Measurements from ENCODE around the gene RAPGEF3. TPM values are rescaled to one million over a fixed set of nuclear protein-coding genes. Genes with fewer than 3 reads are reported as not detected.
A peak's percentile ranks its signal among the peaks of the same experiment; 100 is the strongest.

RAPGEF3 gene
- total and polyA plus RNA-seq, 4 donors, result 8.3 to 40.4 (median 18.9) TPM

DNA sequence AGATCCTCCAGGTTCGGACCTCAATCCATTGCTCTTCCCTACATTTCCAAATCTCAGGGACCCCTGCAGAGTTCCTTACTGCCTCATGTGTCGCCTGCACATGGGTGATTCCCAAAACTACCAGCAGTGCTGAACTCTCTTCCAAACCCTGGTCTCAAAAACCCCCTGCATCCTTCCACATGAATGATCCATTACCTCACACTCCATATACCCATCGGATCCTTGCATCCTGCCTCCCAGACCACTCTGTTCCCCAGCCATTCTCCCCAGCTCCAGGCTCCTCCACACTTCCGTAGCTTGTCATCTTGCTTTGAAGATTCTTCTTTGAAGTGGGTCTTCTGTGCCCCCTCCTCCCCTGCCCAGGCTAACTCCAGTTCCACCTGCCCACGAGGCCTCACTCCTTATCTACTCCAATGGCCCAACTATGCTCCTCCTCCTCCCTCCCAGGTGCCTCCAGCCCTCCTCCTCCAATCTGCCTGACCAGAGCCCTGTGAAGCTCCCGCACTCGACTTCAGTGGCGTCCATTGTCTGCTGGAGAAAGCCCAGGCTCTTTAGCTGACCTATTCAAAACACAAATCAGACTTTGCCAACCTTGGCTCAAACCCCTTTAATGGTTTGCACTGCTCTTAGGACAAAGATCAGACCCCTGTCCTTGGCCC, 13.8 kb downstream of the RAPGEF3 start:
- no peaks in the 10 kb centered on the region for H3K9me3 ChIP-seq (ENCODE audit: control insufficient read depth in 4 of 4, insufficient read depth in 3 of 4, low read length in 3 of 4)
- no peak overlapping the region for H3K27ac ChIP-seq (ENCODE audit: low read depth in 1 of 2, low read length in 1 of 2)
- no peak overlapping the region for H3K4me3 ChIP-seq
- H3K27me3 ChIP-seq (ENCODE audit: control insufficient read depth in 3 of 3, insufficient read depth in 3 of 3, low read length in 2 of 3), result no peaks in the 10 kb centered on the region
- H3K4me1 ChIP-seq (ENCODE audit: control insufficient read depth in 5 of 5, insufficient read depth in 5 of 5, low read length in 5 of 5), result peaks cover 0 to 27% (median 9%) of the 10 kb centered on the region in 5 donors
- H3K9ac ChIP-seq (ENCODE audit: insufficient read depth in 1 of 2, low read length in 2 of 2), result no peak overlapping the region
- DNase-seq (no peak), ATAC-seq (ENCODE audit: insufficient read depth, low FRiP score) (no peak)
- TF ChIP-seq, protein P1, sequence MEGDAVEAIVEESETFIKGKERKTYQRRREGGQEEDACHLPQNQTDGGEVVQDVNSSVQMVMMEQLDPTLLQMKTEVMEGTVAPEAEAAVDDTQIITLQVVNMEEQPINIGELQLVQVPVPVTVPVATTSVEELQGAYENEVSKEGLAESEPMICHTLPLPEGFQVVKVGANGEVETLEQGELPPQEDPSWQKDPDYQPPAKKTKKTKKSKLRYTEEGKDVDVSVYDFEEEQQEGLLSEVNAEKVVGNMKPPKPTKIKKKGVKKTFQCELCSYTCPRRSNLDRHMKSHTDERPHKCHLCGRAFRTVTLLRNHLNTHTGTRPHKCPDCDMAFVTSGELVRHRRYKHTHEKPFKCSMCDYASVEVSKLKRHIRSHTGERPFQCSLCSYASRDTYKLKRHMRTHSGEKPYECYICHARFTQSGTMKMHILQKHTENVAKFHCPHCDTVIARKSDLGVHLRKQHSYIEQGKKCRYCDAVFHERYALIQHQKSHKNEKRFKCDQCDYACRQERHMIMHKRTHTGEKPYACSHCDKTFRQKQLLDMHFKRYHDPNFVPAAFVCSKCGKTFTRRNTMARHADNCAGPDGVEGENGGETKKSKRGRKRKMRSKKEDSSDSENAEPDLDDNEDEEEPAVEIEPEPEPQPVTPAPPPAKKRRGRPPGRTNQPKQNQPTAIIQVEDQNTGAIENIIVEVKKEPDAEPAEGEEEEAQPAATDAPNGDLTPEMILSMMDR (IDR thresholded peaks at IDR 0.05; ENCODE audit: control extremely low read depth, extremely low read depth), result no peak
- H3K36me3 ChIP-seq (ENCODE audit: control insufficient read depth in 4 of 4, insufficient read depth in 4 of 4, low read length in 4 of 4), result peaks cover 0 to 13% (median 0%) of the 10 kb centered on the region in 4 donors
- 81 to 85% methylated on average over 8 of the region's 8 CpGs for WGBS, 2 donors

DNA sequence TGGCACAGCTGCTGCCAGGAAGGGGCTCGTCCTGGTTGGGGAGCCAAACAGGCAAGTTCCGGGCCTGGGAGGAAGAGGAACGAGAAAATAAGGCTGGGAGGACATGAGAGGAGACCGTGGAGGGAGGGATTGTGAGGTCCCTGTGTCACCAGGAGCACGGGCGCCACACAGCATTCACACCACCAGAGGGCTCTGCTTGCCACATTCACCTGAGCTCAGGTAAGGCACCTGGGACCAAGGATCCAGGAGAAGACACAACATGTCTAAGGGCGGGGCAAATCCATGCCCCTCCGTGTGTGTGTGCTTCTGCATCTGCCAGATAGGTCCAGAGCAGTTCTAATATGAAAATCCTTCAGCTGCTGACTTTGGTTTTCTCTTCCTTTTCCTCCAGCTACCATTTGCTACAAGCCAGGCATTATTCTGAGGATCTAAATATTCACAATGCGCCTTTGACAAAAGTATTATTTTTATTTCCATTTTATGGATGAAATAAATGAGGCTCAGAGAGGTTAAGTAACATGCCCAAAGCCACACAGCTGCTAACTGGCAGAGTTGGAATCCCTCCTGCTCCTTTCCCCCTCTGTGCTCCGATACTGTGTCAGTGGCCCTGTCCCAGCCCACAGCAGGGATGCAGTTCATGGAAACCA, 14.6 kb downstream of the RAPGEF3 start:
- no peak overlapping the region for H3K4me3 ChIP-seq
- peak; percentile 47 for ATAC-seq (ENCODE audit: insufficient read depth, low FRiP score)
- no peaks in the 10 kb centered on the region for H3K27me3 ChIP-seq (ENCODE audit: control insufficient read depth in 3 of 3, insufficient read depth in 3 of 3, low read length in 2 of 3)
- WGBS, 2 donors, result 47 to 53% methylated on average over 10 of the region's 10 CpGs
- peaks cover 0 to 11% (median 0%) of the 10 kb centered on the region in 4 donors for H3K36me3 ChIP-seq (ENCODE audit: control insufficient read depth in 4 of 4, insufficient read depth in 4 of 4, low read length in 4 of 4)
- no peaks in the 10 kb centered on the region for H3K9me3 ChIP-seq (ENCODE audit: control insufficient read depth in 4 of 4, insufficient read depth in 3 of 4, low read length in 3 of 4)
- DNase-seq, result peak in 2 of 3 donors; percentile 49 to 57
- TF ChIP-seq, protein P1 (IDR thresholded peaks at IDR 0.05; ENCODE audit: control extremely low read depth, extremely low read depth), result peak; percentile 11
- H3K27ac ChIP-seq (ENCODE audit: low read depth in 1 of 2, low read length in 1 of 2), result no peak overlapping the region
- H3K9ac ChIP-seq (ENCODE audit: insufficient read depth in 1 of 2, low read length in 2 of 2), result no peak overlapping the region
- peaks cover 0 to 27% (median 9%) of the 10 kb centered on the region in 5 donors for H3K4me1 ChIP-seq (ENCODE audit: control insufficient read depth in 5 of 5, insufficient read depth in 5 of 5, low read length in 5 of 5)

DNA sequence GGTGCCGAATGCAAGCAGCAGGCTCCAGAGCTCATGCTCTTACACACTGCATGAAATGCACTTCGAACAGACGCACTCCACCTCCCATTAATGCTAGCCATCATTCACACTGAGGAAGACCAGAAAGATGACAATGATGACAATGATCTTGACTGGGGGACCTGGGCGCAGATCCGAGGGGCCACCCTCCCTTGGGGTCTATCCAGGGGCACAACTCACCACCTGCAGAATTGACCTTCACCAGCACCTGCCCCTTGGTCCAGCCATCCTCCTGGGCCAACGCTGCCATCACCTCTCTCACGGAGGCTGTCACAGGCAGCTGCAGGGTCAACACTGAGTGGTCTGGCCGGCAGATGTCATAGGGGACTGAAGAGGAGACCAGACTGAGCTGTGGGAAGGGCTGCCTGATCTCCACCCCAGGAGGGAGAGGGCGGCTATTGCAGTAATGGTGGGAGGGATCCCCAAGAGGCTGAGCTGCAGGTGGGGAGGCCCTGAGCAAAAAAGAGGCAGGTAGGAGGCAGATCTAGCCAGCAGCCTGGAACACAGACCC, 15.3 kb downstream of the RAPGEF3 start:
- H3K4me3 ChIP-seq, result no peak overlapping the region
- WGBS, 2 donors, result 87% methylated on average over 9 of the region's 9 CpGs
- no peak overlapping the region for H3K27ac ChIP-seq (ENCODE audit: low read depth in 1 of 2, low read length in 1 of 2)
- TF ChIP-seq, protein P1 (IDR thresholded peaks at IDR 0.05; ENCODE audit: control extremely low read depth, extremely low read depth), result no peak
- peaks cover 0 to 27% (median 9%) of the 10 kb centered on the region in 5 donors for H3K4me1 ChIP-seq (ENCODE audit: control insufficient read depth in 5 of 5, insufficient read depth in 5 of 5, low read length in 5 of 5)
- no peak for DNase-seq
- no peaks in the 10 kb centered on the region for H3K27me3 ChIP-seq (ENCODE audit: control insufficient read depth in 3 of 3, insufficient read depth in 3 of 3, low read length in 2 of 3)
- H3K9ac ChIP-seq (ENCODE audit: insufficient read depth in 1 of 2, low read length in 2 of 2), result no peak overlapping the region
- H3K9me3 ChIP-seq (ENCODE audit: control insufficient read depth in 4 of 4, insufficient read depth in 3 of 4, low read length in 3 of 4), result no peaks in the 10 kb centered on the region
- ATAC-seq (ENCODE audit: insufficient read depth, low FRiP score), result no peak
- peaks cover 0 to 9% (median 0%) of the 10 kb centered on the region in 4 donors for H3K36me3 ChIP-seq (ENCODE audit: control insufficient read depth in 4 of 4, insufficient read depth in 4 of 4, low read length in 4 of 4)

All from lung (tissue), 12 donors.